NCI-H146 (cell line): ENCODE data around the gene MEIOC.

Experiments
- DNase-seq: peaks from one replicate; lab custom pipeline; 2025; lab: John Stamatoyannopoulos, UW

Gene MEIOC

GRCh38 chr17:44708401-44709263, 52.4 kb downstream of the MEIOC start, which contains the start of gene DBF4B:
DBF4B (plus strand) TSS chr17:44708665; CDS start chr17:44708821, 156 bp downstream.
- DNase-seq = peak; percentile 86

GRCh38 chr17:44719444-44719843, 63.2 kb downstream of the MEIOC start:
- DNase-seq = no peak

DNA sequence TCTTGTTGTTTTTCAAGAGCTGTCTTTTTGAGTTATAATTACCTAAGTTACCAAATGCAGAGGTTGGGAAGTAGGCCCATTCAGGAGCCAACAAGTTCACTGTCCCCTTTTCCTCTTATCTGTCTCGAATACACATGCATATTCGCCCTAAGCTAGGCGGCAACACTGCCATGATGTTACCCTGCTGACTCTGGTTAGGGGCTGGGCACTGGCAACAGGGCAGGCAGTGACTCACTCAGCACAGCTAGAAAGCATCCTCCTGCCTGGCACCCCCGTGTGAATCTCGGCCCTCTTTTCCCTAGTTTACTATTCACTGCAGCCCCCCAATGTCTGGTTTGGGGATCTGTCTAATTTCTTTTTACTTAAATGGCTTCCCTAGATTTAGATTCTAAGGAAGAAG, 66.0 kb downstream of the MEIOC start:
- no peak for DNase-seq
